H9 (cell line): ENCODE results near the gene DNMBP. TPM values are rescaled to one million over a fixed set of nuclear protein-coding genes. Genes with fewer than 3 reads are reported as not detected.

Experiments used
- DNase-seq: peaks from one replicate; pipeline ENCODE4 v3.0.0-alpha.2; 2017
- H2AFZ ChIP-seq: one replicate; pipeline ENCODE4 v1.6.1; 2013; ENCODE audit warnings: mild to moderate bottlenecking, low read length, control low read depth, moderate library complexity
- H2AK5ac ChIP-seq: 2 replicates; pipeline ENCODE4 v1.6.1; 2013; ENCODE audit warnings: low read length, control low read depth, mixed read lengths; ENCODE audit not compliant: insufficient read length
- H2BK120ac ChIP-seq: one replicate; pipeline ENCODE4 v1.6.1; 2013; ENCODE audit warnings: low read depth, mild to moderate bottlenecking, low read length, control low read depth, inconsistent platforms; ENCODE audit not compliant: poor library complexity, severe bottlenecking
- H2BK12ac ChIP-seq: 2 replicates; pipeline ENCODE4 v1.6.1; 2013; ENCODE audit warnings: low read length, control low read depth, mixed read lengths, low read depth; ENCODE audit not compliant: insufficient read length
- H2BK15ac ChIP-seq: 2 replicates; pipeline ENCODE4 v1.6.1; 2013; ENCODE audit warnings: low read depth, low read length, control low read depth
- H2BK20ac ChIP-seq: one replicate; pipeline ENCODE4 v1.6.1; 2013; ENCODE audit warnings: low read depth, mild to moderate bottlenecking, low read length, control low read depth, inconsistent platforms; ENCODE audit not compliant: poor library complexity, severe bottlenecking
- H2BK5ac ChIP-seq: 2 replicates; pipeline ENCODE4 v1.6.1; 2013; ENCODE audit warnings: low read length, control low read depth, mixed read lengths; ENCODE audit not compliant: insufficient read length
- H3K14ac ChIP-seq: 2 replicates; pipeline ENCODE4 v1.6.1; 2013; ENCODE audit warnings: low read length, control low read depth; ENCODE audit not compliant: insufficient read depth
- H3K18ac ChIP-seq: 2 replicates; pipeline ENCODE4 v1.6.1; 2013; ENCODE audit warnings: low read depth, mild to moderate bottlenecking, mixed read lengths, low read length, control low read depth; ENCODE audit not compliant: insufficient read length
- H3K23ac ChIP-seq: 2 replicates; pipeline ENCODE4 v1.6.1; 2013; ENCODE audit warnings: low read length, control low read depth, mixed read lengths, low read depth; ENCODE audit not compliant: insufficient read length
- H3K23me2 ChIP-seq: 2 replicates; pipeline ENCODE4 v1.6.1; 2013; ENCODE audit warnings: low read depth, mild to moderate bottlenecking, mixed read lengths, low read length, control low read depth; ENCODE audit not compliant: insufficient read length, poor library complexity, severe bottlenecking
- H3K27ac ChIP-seq: 2 replicates; pipeline ENCODE4 v1.5.1; 2013; ENCODE audit warnings: low read length, control low read depth, mixed read lengths, low read depth; ENCODE audit not compliant: insufficient read length
- H3K27me3 ChIP-seq: 2 replicates; pipeline ENCODE4 v1.6.1; 2013; ENCODE audit warnings: low read length, control low read depth, inconsistent platforms; ENCODE audit not compliant: insufficient read depth
- H3K4ac ChIP-seq: 2 replicates; pipeline ENCODE4 v1.6.1; 2013; ENCODE audit warnings: low read depth, mild to moderate bottlenecking, control low read depth, inconsistent platforms, low read length, moderate library complexity
- H3K4me1 ChIP-seq: 2 replicates; pipeline ENCODE4 v1.6.1; 2013; ENCODE audit warnings: low read length, control low read depth, inconsistent platforms; ENCODE audit not compliant: insufficient read depth
- H3K4me2 ChIP-seq: 2 replicates; pipeline ENCODE4 v1.6.1; 2013; ENCODE audit warnings: low read length, control low read depth, mixed read lengths; ENCODE audit not compliant: insufficient read length, insufficient read depth
- H3K56ac ChIP-seq: 2 replicates; pipeline ENCODE4 v1.6.1; 2013; ENCODE audit warnings: low read depth, mild to moderate bottlenecking, mixed read lengths, low read length, control low read depth; ENCODE audit not compliant: insufficient read length
- H3K79me1 ChIP-seq: 2 replicates; pipeline ENCODE4 v1.6.1; 2013; ENCODE audit warnings: low read depth, mild to moderate bottlenecking, moderate library complexity, low read length, control low read depth, inconsistent platforms; ENCODE audit not compliant: insufficient read depth, poor library complexity, severe bottlenecking
- H3K79me2 ChIP-seq: 2 replicates; pipeline ENCODE4 v1.6.1; 2013; ENCODE audit warnings: low read length, control low read depth, inconsistent platforms; ENCODE audit not compliant: insufficient read depth
- H3K9ac ChIP-seq: 2 replicates; pipeline ENCODE4 v1.6.1; 2013; ENCODE audit warnings: low read length, control low read depth, mixed read lengths; ENCODE audit not compliant: insufficient read length; ENCODE audit errors: extremely low read depth
- H3K9me3 ChIP-seq: one replicate; pipeline ENCODE4 v1.6.1; 2013; ENCODE audit warnings: low read depth, low read length, inconsistent platforms; ENCODE audit not compliant: control insufficient read depth
- H3T11ph ChIP-seq: one replicate; pipeline ENCODE4 v1.6.1; 2013; ENCODE audit warnings: mild to moderate bottlenecking, low read length, control low read depth, inconsistent platforms
- H4K20me1 ChIP-seq: one replicate; pipeline ENCODE4 v1.6.1; 2013; ENCODE audit not compliant: control insufficient read depth, insufficient read length, insufficient read depth
- H4K5ac ChIP-seq: 2 replicates; pipeline ENCODE4 v1.6.1; 2013; ENCODE audit warnings: low read depth, mild to moderate bottlenecking, mixed read lengths, low read length, control low read depth; ENCODE audit not compliant: insufficient read length
- H4K8ac ChIP-seq: replicated peaks from 2 replicates; pipeline ENCODE4 v1.6.1; 2013; ENCODE audit warnings: low read length, control low read depth, mixed read lengths, low read depth; ENCODE audit not compliant: insufficient read length
- H4K91ac ChIP-seq: 2 replicates; pipeline ENCODE4 v1.6.1; 2013; ENCODE audit warnings: low read depth, mild to moderate bottlenecking, moderate library complexity, mixed read lengths, low read length, control low read depth; ENCODE audit not compliant: insufficient read length
- H3K27ac Mint-ChIP-seq, 3 experiments: 2 replicates in 2 of 3; 3 replicates in 1 of 3; pipeline ENCODE4 v1.8.0; 2020 to 2021; ENCODE audit warnings: mixed read lengths in 3 of 3, mild to moderate bottlenecking in 1 of 3, moderate library complexity in 1 of 3
- H3K27me3 Mint-ChIP-seq: 2 replicates; pipeline ENCODE4 v1.8.0; 2021; ENCODE audit warnings: low read depth, mild to moderate bottlenecking, moderate library complexity, mixed read lengths
- H3K36me3 Mint-ChIP-seq, 3 experiments: 2 replicates in 2 of 3; 3 replicates in 1 of 3; pipeline ENCODE4 v1.8.0; 2020 to 2021; ENCODE audit warnings: low read depth in 3 of 3, mixed read lengths in 3 of 3; ENCODE audit not compliant: insufficient read depth in 1 of 3
- H3K4me1 Mint-ChIP-seq, 2 experiments: 2 replicates each; pipeline ENCODE4 v1.8.0; 2020; ENCODE audit warnings: mixed read lengths in 2 of 2
- H3K4me3 Mint-ChIP-seq, 2 experiments: 2 replicates in 1 of 2; 3 replicates in 1 of 2; pipeline ENCODE4 v1.8.0; 2020 to 2021; ENCODE audit warnings: mild to moderate bottlenecking in 2 of 2, mixed read lengths in 2 of 2, moderate library complexity in 1 of 2
- H3K9me3 Mint-ChIP-seq, 2 experiments: 2 replicates in 1 of 2; 3 replicates in 1 of 2; pipeline ENCODE4 v1.8.0; 2020; ENCODE audit warnings: mild to moderate bottlenecking in 2 of 2, mixed read lengths in 2 of 2, moderate library complexity in 1 of 2
- WGBS: extraction: QIAGEN DNeasy Blood & Tissue Kit; methylation state at CpG from one replicate; pipeline ENCODE4 v1.1.7; 2013; ENCODE audit warnings: missing lambda C conversion rate, low lambda C conversion rate, mixed read lengths; ENCODE audit not compliant: insufficient read length; ENCODE audit errors: extremely low coverage; 5-methylcytosine and 5-hydroxymethylcytosine counted together
- total RNA-seq: library from RNA; stranded (reverse); gene quantifications from 2 replicates; pipeline ENCODE4 v1.2.1, GENCODE V29; 2021
- TF ChIP-seq, protein P1 (sequence below): fragments of 200-600 bp; sonication (generic); conservative IDR thresholded peaks from 3 replicates; pipeline ENCODE4 v1.8.0; 2021; ENCODE audit warnings: antibody characterized with exemption, mild to moderate bottlenecking

Gene DNMBP
- total RNA-seq, 1 experiment from 2014 or later, result 25.6 TPM

DNA sequence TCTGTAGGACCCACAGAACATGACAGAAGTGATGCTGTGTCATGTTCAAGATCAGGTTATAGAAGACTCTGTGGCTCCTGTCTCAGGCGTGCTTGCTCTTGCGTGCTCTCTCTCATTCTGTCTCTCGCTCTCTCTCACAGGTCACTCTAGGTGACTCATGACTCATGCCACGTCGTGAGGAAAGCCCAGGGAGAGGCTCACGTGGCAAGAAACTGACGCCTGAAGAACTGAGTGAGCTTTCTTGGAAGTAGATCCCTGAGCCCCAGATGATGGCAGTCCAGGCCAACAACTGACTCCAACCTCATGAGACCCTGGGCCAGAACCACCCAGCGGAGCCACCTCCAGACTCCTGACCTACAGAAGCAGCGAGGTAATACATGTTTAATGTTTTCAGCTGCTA lies 103.3 kb downstream of the DNMBP start:
- TF ChIP-seq, protein P1, sequence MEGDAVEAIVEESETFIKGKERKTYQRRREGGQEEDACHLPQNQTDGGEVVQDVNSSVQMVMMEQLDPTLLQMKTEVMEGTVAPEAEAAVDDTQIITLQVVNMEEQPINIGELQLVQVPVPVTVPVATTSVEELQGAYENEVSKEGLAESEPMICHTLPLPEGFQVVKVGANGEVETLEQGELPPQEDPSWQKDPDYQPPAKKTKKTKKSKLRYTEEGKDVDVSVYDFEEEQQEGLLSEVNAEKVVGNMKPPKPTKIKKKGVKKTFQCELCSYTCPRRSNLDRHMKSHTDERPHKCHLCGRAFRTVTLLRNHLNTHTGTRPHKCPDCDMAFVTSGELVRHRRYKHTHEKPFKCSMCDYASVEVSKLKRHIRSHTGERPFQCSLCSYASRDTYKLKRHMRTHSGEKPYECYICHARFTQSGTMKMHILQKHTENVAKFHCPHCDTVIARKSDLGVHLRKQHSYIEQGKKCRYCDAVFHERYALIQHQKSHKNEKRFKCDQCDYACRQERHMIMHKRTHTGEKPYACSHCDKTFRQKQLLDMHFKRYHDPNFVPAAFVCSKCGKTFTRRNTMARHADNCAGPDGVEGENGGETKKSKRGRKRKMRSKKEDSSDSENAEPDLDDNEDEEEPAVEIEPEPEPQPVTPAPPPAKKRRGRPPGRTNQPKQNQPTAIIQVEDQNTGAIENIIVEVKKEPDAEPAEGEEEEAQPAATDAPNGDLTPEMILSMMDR, result no peak
- Histone ChIP-seq H3K79me1 (no peaks in the 10 kb centered on the region), H3K27ac (no peak overlapping the region), H3K4me2 (no peak overlapping the region), H2AK5ac (no peak overlapping the region), H3K56ac (no peak overlapping the region), H3K9ac (no peak overlapping the region), H2AFZ (no peak overlapping the region), H3K23ac (no peak overlapping the region), H2BK5ac (no peak overlapping the region), H3K23me2 (no peaks in the 10 kb centered on the region), H4K8ac (no peak overlapping the region), H3K18ac (no peak overlapping the region), H2BK15ac (no peak overlapping the region), H4K20me1 (no peaks in the 10 kb centered on the region), H3K9me3 (no peaks in the 10 kb centered on the region), H3K4ac (no peak overlapping the region), H2BK12ac (no peak overlapping the region), H3K4me1 (no peaks in the 10 kb centered on the region), H4K91ac (no peak overlapping the region), H3K79me2 (peaks cover 9% of the 10 kb centered on the region; the same call in 1 of the 2 replicates), H2BK20ac (no peak overlapping the region), H2BK120ac (no peak overlapping the region), H3K14ac (no peak overlapping the region), H3T11ph (no peak overlapping the region), H3K27me3 (no peaks in the 10 kb centered on the region), H4K5ac (no peak overlapping the region)
- Mint-ChIP-seq H3K9me3 (no peaks in the 10 kb centered on the region), H3K27me3 (no peaks in the 10 kb centered on the region), H3K4me1 (peaks cover 11 to 18% of the 10 kb centered on the region in 2 experiments), H3K36me3 (peaks cover 69 to 91% (median 84%) of the 10 kb centered on the region in 3 experiments), H3K4me3 (no peak overlapping the region), H3K27ac (peak overlapping the region in 2 of 3 experiments; percentile 2 to 58; a peak in 3 of 7 replicates)
- no peak for DNase-seq
- WGBS, result no CpG with 5 or more reads among the region's 9 CpGs
